Ecto neural progenitor cell (in vitro differentiated cells): ENCODE results near the gene EDARADD.
"Not testable (repeated sequence)": the region's sequence is repeated elsewhere in the genome, so short reads cannot be mapped to it uniquely, and the experiment has no call there.

ENCODE experiments used
- DNase-seq: peaks from one replicate; pipeline ENCODE4 v3.0.0-alpha.2; 2018; ENCODE audit warnings: low spot score

Gene EDARADD

DNA sequence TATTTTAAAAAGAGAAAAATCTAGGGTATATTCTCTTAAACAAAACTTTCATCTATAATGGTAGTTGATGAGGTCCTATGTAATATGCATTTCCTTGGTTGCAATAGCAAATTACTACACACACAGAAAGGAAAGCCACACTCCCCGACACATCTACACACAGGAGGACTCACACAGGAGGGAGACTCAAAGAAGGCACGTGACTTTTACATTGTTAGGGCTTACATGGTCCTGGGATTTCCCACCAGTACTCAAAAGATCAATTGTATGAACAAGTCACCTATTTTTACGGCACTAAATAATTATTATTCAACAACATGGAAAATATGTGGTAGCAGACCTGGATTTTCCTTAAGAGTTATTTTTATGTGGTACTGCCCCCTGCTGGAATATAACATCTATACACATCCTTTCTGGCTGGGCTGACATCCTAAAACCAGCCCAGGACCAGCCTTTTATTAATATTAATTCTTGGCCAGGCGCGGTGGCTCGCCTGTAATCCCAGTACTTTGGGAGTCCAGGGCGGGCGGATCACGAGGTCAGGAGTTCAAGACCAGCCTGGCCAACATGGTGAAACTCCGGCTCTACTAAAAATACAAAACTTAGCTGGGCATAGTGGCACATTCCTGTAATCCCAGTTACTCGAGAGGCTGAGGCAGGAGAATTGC is 95.8 kb downstream of the EDARADD start:
- DNase-seq, result no peak

DNA sequence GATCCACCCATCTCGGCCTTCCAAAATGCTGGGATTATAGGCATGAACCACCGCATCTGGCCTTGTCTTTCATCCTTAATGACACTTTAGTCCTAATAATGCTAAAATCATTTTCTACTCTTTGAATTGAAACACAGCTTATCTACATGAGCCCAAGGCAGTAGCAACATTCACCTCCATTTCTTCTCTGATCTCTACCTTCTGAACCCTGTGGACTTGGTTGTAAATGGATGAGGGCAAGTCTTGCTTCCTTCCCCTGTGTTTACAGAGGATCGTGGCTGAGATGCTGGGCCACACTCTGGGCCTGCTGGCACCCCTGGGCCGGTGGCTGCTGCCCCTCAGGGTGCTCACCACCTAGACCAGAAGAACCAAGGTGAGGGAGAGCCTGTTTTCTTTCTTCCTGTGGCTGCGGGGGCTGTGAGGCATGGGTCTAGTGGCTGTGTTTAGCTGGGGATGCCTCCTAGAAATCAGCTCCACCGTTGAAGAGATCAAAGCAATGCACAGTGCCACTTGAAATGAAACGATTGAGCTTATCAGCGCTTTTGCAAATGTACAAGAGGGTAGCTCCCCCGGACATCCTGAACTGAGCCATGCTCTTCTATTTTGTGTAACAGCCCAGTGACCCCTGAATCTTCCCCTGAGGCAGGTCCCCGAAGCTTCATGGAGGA is 97.5 kb downstream of the EDARADD start:
- DNase-seq, result no peak

DNA sequence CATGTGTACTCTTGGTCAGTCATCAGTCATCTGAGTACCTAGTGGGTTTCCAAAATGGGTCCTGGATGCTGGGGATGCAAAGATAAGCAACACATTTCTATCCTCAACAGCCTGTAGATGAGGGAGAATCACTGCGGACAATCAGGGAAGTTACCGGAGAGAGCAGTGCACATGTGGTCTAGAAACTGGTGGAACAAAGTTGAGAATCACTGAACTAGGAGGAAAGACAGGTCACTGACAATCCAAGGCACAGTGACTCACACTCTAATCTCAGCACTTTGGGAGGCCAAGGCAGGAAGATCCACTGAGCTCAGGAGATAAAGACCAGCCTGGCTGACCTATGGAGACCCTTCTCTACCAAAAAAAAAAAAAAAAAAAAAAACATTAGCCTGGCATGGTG is 98.3 kb downstream of the EDARADD start:
- no peak for DNase-seq

DNA sequence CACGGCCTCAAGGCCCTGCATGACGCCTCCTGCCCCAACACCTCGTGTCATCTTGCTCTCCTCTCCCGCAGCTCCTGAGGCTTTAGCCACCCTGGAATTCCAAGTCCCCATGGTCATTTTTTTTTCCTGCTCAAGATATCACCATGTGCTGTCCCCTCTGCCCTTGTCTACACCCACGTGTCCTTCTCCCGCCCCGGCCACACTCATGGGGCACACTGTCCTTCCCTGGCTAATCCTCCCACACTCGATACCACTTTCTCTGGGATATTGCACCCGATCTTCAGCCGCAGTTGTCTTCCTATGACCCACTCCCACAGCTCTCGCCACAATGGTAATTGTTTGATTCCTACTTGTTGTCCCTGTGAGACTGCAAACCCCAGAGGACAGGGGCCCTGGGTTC is 100.0 kb downstream of the EDARADD start:
- no peak for DNase-seq

DNA sequence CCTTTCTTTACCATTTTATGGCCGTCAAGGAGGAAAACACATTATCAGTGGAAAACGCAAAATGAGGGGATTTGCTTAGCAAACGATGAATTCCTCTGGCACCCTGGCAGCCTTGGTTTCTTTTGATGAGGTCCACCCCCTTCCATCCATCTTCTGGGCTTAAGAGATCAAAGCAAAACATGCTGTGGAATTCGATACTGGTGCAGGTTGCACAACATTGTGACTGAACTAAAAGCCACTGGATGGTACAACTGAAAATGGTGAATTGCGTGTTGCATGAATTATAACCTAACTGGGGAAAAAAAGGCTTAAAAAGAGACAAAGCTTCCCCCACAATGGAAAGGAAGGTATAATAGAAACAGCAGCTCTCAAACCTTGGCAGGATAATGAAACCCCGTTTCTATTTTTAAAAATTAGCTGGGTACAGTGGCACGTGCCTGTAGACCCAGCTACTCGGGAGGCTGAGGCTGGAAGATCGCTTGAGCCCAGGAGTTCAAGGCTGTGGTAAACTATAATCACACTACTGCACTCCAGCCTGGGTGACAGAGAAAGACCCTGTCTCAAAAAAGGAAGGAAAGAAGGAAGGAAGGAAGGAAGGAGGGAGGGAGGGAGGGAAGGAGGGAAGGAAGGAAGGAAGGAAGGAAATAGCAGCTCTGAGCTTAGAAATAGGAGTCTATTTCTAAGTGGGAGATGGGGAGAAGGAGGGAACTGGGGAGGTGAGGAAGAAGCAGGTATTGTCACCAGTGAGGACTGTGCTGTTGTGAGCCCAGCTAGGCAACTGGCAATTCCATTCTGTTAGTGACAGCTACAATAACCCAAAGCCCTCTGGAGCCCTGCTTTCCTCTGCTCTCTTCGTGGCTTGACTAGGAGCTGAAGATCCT is 100.7 kb downstream of the EDARADD start:
- no peak for DNase-seq

DNA sequence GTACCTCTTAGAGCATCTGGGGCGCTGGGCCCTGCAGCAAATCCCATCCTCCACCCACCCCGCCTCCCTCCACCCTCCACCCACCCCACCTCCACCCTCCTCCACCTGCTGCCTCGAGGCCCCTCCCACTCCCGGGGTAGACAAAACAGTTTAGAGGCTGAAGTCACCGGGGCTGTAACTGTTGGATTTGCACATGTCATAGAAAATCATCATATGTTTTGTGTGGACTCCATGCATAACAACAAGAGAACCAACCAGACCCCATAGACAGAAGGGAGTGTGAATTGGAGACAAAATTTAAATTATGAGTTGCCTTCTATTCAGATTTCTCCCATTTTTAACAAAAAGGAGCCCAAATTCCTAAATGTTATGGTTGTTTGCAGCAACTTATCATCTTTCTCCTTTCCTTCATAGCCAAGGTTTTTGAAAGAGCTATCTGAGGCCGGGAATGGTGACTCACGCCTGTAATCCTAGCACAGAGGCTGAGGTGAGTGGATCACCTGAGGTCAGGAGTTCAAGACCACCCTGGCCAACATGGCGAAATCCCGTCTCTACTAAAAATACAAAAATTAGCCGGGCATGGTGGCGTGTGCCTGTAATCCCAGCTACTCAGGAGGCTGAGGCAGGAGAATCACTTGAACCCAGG is 101.5 kb downstream of the EDARADD start:
- no peak for DNase-seq

DNA sequence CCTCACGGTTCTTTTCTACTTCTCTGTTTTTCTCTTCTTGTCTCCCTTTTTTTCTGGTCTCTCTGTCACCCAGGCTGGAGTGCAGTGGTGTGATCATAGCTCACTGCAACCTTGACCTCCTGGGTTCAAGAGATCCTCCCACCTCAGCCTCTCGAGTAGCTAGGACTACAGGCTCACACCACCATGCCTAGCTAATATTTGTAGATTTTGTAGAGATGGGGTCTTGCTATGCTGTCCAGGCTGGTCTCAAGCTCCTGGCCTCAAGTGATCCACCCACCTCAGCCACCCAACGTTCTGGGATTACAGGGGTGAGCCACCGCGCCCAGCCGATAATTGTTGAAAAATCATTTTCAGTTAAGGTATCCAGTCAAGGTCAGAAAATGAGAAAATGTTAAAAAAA is 103.8 kb downstream of the EDARADD start:
- no peak for DNase-seq

DNA sequence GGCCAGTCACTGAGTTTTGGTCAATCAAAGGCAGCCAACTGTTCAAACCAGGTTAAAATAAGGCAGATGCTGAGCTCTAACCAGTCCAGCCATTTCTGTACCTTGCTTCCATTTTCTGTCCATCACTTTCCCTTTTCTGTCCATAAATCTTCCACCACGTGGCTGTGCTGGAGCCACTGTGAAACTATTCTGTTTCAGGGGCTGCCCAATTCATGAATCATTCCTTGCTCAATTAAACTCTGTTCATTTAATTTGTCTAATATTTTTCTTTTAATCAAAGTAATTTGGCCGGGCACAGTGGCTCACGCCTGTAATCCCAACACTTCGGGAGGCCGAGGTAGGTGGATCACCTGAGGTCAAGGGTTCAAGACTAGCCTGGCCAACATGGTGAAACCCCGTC is 107.0 kb downstream of the EDARADD start:
- no peak for DNase-seq

DNA sequence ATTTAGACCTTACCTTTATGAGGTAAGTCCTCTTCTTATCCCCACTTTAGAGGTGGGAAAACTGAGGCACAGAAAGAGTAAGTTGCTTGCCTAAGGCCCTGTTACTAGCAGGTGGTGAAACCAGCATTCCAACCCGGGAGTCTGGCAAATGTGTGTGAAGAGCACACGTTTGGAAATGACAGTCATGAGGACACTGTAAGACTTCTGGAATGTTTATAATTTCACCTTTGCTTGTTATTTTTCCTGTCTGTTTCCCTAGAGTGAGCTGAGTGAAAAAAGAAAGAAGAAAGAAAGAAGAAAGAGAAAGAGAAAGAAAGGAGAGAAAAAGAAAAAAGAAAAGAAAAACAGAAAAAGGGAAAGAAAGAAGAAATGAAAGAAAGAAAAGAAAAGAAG is 108.5 kb downstream of the EDARADD start:
- no peak for DNase-seq

DNA sequence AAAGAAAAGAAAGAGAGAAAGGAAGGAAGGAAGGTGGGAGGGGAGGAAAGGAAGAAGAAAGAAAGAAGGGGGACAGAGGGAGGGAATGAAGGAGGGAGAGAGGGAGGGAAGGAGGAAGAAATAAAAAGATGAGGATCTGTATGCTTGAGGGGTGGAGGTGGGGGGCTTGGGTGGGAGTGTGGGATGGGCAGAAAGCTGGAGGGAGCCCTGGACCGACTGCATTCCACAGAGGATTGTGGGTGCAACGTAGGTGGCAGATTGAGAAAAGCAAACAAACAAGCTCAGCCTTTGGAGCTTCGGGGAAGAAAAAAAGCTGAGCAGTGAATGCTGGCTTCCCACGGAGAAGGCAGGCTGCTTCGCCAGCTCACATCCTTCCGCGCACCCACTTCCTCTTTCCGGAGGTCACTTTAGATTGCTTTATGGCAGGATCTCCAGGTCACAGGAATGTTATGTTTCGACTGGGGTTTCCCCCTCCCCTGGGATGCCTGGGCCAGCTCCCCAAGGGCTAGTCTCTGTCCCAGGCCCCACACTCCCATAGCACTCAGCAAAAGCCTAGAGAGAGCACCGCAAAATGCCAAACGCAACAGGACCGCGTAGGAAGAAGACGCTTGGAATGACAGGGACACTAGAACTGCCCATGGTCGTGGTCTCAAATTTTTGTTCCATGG is 109.0 kb downstream of the EDARADD start:
- peak; percentile 70 for DNase-seq

DNA sequence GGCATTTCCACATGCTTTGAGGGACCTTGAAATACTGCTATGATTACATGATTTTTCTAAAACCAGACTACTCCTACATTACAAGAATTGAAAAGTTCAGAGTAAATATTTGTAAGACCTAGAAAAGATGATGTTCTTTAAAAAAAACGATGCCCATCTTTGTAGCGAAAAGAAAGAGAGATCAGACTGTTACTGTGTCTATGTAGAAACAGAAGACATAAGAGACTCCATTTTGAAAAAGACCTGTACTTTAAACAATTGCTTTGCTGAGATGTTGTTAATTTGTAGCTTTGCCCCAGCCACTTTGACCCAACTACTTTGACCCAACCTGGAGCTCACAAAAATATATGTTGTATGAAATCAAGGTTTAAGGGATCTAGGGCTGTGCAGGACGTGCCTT is 110.3 kb downstream of the EDARADD start:
- DNase-seq, result not testable (repeated sequence)

DNA sequence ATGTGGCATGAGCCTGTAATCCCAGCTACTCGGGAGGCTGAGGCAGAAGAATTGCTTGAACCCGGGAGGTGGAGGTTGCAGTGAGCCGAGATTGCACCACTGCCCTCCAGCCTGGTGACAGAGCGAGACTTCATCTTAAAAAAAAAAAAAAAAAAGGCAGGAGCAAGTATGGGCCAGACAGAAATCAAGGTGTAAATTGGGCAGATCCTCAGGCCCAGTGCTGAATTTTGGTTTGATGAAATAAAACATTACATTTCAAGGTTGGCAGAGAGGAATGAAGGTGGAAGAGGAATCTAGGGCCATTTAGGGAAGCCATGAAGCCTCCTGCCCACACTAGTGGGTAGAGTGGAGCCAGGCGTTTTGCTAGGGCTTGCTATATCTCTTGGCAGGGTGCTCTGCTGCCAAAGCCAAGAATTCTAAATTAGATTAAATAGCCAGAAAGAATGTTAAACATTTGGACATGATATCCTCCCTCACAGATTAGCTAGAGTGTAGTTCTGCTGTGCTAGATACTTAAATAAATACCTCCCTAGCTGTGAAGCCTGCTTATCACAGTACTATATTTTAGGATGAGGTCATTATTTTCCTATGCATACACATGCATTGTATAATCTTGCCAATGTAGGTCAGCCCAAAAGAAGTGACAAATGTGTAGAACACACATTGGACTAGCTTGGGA is 113.1 kb downstream of the EDARADD start:
- no peak for DNase-seq

DNA sequence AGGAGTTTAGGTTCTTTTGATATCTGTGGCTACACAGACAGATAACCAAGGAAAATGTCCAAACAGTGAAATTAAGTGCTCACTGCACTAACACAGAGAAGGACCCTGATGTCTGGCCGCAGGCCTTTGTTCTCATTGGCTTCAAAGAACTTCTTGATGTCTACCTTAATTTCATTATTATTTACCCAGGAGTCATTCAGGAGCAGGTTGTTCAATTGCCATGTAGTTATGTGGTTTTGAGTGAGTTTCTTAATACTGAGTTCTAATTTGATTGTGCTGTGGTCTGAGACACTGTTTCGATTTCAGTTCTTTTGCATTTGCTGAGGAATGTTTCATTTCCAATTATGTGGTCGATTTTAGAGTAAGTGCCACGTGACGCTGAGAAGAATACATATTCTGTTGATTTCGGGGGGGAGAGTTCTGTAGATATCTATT is 114.5 kb downstream of the EDARADD start:
- no peak for DNase-seq

DNA sequence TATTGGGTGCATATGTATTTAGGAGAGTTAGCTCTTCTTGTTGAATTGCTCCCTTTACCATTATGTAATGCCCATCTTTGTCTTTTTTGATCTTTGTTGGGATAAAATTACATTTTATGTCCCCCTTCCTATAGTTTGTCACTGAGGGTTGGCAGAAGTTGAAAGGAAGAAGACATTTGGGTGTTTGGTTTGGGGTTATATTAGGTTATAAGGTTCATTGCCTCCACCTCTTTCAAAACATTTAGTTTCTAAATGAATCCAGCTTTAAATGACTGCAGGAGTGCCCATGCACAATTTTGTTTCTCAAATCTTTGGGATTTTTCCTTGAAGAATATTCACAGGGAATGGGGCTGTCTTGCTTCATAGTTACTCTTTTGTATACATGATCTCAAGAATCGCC is 115.1 kb downstream of the EDARADD start:
- no peak for DNase-seq

DNA sequence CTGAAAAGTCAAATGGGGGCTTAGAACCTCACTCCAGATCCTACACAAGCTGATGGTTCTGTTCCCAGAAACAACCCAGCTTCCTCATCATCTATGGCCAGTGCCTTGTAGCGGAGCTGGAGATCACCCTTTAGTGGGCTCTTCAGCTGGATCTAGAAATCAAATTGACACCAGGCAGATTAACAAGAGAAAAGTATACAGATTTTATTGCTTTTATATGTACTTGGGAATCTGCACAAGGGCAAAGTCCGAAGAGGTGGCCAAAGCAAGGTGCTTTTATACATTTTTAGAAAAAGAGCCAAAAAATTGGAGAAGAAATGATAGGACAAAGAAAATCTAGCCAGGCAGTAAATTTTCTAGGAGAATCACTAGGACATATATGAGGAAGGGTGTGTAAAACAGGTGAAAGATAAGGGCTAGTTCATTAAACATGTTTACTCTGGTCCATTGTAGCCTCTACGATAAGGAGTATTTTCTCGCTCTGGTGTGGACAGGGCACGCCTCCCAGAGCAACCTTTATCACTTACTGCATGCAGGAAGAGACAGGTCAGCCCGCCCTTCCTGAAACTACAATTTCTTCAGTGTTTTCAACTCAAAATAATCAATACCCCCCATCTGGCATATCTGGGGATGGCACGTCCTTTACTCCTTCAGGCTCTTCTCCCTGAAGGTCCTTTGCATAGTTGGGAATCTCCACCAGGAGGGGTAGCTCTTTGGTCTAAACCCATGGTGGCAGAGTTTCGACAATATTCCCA is 115.7 kb downstream of the EDARADD start:
- DNase-seq, result no peak

DNA sequence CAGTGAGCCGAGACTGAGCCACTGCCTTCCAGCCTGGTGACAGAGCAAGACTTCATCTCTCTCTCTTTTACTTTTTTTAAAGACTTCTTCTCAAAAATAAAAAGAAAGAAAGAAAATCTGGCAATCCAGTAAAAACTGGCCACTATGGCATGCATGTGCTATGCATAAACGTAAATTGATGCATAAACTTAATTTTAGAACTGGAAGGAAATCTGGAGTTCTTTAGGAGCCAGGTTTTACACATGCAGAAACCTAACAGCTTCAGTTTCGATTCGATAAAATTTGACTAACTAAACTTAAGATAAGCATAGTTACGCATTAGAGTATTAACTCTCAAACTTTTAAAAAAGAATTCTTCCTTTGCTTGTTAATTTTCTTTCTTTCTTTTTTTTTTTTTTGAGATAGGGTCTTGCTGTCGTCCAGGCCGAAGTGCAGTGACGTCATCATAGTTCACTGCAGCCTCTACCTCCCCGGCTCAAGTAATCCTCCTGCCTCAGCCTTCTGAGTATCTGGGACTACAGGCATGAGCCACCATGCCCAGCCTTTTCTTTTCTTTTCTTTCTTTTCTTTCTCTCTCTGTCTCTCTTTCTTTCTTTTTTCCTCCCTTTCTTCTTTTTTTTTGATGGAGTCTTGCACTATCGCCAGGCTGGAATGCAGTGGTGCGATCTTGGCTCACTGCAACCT is 117.8 kb downstream of the EDARADD start:
- no peak for DNase-seq

DNA sequence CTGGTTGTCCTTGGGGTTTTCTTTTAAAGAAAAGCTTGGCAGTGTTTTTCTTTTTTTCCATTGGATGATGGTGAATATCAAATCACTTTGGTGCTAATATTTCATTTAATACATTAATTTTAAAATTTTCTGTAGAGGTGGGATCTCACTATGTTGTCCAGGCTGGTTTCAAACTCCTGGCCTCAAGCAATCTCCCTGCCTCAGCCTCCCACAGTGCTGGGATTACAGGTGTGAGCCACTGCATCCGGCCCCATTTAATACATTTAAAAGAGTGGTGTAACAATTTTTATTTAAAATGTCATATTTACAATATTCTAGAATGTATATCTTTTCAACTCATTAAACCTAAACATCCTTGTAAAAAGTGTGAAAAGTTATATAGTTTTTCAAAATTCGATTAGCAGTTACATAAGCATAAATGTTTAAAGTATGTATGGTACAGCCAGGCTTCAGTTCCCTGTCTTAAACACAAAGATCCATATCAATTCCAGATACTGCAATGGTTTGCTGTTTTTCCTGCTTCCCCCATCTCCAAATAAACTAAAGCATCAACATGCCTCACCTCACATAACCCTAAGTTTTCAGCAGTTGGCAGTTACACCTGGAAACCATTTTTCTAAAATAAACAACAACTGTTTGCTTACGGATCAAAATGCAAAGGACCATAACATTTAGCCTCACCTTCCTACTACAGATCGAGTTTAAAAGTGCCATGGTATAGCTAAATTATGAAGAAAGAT is 120.8 kb downstream of the EDARADD start:
- DNase-seq, result no peak

DNA sequence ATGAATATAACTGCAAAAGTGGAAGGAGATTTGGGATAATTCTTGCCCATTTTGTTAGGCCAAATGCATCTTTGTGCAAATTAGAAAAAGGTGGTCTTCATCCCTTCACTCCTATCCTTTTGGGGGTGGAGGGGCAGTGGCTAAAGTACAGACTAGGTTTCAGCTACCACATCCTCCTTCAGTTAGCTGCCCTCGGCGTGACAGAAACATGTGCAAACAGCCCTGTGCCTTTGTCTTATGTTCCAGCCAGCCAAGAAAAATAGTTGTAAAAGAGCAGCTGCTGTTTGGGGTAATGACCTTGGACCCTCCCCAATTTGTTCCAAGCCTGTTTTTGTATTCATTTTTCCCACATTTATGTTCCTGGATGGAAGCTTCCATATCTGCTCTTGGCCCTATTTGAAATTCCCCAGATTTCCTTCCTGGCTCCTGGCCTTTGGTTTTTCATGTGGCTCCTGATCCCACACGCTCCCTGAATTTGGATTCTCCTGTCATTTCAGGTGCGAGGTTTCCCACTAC is 121.4 kb downstream of the EDARADD start:
- DNase-seq, result no peak
